ENCODE results near the gene PCGF2. TPM values are rescaled to one million over a fixed set of nuclear protein-coding genes. Genes with fewer than 3 reads are reported as not detected.
A peak's percentile ranks its signal among the peaks of the same experiment; 100 is the strongest.
"Not testable (repeated sequence)": the region's sequence is repeated elsewhere in the genome, so short reads cannot be mapped to it uniquely, and the experiment has no call there.

The PCGF2 gene
- polyA plus RNA-seq, 3 donors = 0.60 TPM; not detected in 2

DNA sequence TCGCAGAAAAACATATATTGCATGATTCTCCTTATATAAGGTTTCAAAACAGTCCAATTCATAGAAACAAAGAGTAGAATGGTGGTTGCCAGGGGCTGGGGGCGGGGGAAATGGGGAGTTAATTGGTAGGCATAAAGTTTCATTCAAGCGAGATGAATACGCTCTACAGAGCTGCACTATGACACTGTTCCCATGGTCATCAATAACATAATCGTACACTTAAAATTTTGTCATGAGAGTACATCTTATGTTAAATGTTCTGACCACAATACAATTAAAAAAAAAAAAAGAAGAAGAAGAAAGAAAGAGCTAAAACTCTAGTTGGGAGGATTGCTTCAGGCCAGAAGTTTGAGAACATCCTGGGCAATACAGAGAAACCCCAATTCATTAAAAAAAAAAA, 46.1 kb upstream of the PCGF2 start:
- TF ChIP-seq CTCF (IDR thresholded peaks at IDR 0.05) = no peak
- H3K79me2 ChIP-seq (ENCODE audit: insufficient read depth, low read length) = peaks cover 79% of the 10 kb centered on the region
- DNase-seq = no peak
- no peak overlapping the region for H3K4me3 ChIP-seq (replicated peaks in 1 of 3; ENCODE audit: low read depth in 2 of 3, low read length in 3 of 3)
- no CpG with 5 or more reads among the region's 5 CpGs for WGBS (ENCODE audit: insufficient coverage)
- no peak overlapping the region for H3K4me2 ChIP-seq (replicated peaks; ENCODE audit: extremely low read depth, low read length, poor library complexity, severe bottlenecking)
- no peak overlapping the region for H3K27ac ChIP-seq (ENCODE audit: low read depth in 1 of 2, low read length in 2 of 2)
- H3K4me1 ChIP-seq (ENCODE audit: control insufficient read depth in 1 of 2, insufficient read depth in 2 of 2, low read length in 2 of 2) = peaks cover 19% of the 10 kb centered on the region in 2 donors
- peaks cover 0 to 44% of the 10 kb centered on the region in 2 donors for H3K36me3 ChIP-seq (replicated peaks in 1 of 2; ENCODE audit: control insufficient read depth in 1 of 2, insufficient read depth in 2 of 2, low read length in 2 of 2)
- H3K9ac ChIP-seq (ENCODE audit: insufficient read depth, low read length, poor library complexity, severe bottlenecking) = no peak overlapping the region
- peaks cover 53% of the 10 kb centered on the region for H4K20me1 ChIP-seq (ENCODE audit: insufficient read depth, low read length)
- H3K9me3 ChIP-seq (replicated peaks in 1 of 2; ENCODE audit: control insufficient read depth in 1 of 2, insufficient read depth in 1 of 2, low read length in 2 of 2) = no peaks in the 10 kb centered on the region
- H2AFZ ChIP-seq (ENCODE audit: insufficient read depth, low read depth, low read length, poor library complexity, severe bottlenecking) = no peak overlapping the region
- peak overlapping the region in 3 of 7 donors; percentile 3 to 46 (median 21) for H3K27ac Mint-ChIP-seq
- no peaks in the 10 kb centered on the region for H3K27me3 ChIP-seq (ENCODE audit: control insufficient read depth in 2 of 2, insufficient read depth in 2 of 2, low read length in 2 of 2)
- H3K4me1 Mint-ChIP-seq = peaks cover 26% of the 10 kb centered on the region
- H3K27me3 Mint-ChIP-seq (ENCODE audit: low read depth in 3 of 3) = no peaks in the 10 kb centered on the region
- H3K9me3 Mint-ChIP-seq = peaks cover 0 to 2% (median 0%) of the 10 kb centered on the region in 7 donors
- H3K4me3 Mint-ChIP-seq = no peak overlapping the region
- intact Hi-C loops (cut with micrococcal nuclease) = no loop called here
- peaks cover 27 to 40% of the 10 kb centered on the region in 2 donors for H3K36me3 Mint-ChIP-seq

- intact Hi-C loops (cut with micrococcal nuclease) = no loop called here
- H3K27ac Mint-ChIP-seq = no peak overlapping the region
- H3K4me1 Mint-ChIP-seq = no peaks in the 10 kb centered on the region
- Histone ChIP-seq H3K9me3 (replicated peaks in 1 of 2; ENCODE audit: control insufficient read depth in 1 of 2, insufficient read depth in 1 of 2, low read length in 2 of 2) (no peaks in the 10 kb centered on the region), H3K79me2 (ENCODE audit: insufficient read depth, low read length) (peaks cover 51% of the 10 kb centered on the region), H3K4me1 (ENCODE audit: control insufficient read depth in 1 of 2, insufficient read depth in 2 of 2, low read length in 2 of 2) (no peaks in the 10 kb centered on the region), H3K4me2 (replicated peaks; ENCODE audit: extremely low read depth, low read length, poor library complexity, severe bottlenecking) (no peak overlapping the region), H4K20me1 (ENCODE audit: insufficient read depth, low read length) (peaks cover 36% of the 10 kb centered on the region), H3K4me3 (replicated peaks in 1 of 3; ENCODE audit: low read depth in 2 of 3, low read length in 3 of 3) (no peak overlapping the region), H3K36me3 (replicated peaks in 1 of 2; ENCODE audit: control insufficient read depth in 1 of 2, insufficient read depth in 2 of 2, low read length in 2 of 2) (peaks cover 8 to 48% of the 10 kb centered on the region in 2 donors), H3K27me3 (ENCODE audit: control insufficient read depth in 2 of 2, insufficient read depth in 2 of 2, low read length in 2 of 2) (no peaks in the 10 kb centered on the region), H3K9ac (ENCODE audit: insufficient read depth, low read length, poor library complexity, severe bottlenecking) (no peak overlapping the region), H3K27ac (ENCODE audit: low read depth in 1 of 2, low read length in 2 of 2) (no peak overlapping the region), H2AFZ (ENCODE audit: insufficient read depth, low read depth, low read length, poor library complexity, severe bottlenecking) (no peak overlapping the region)
- WGBS (ENCODE audit: insufficient coverage) = no CpG with 5 or more reads among the region's 5 CpGs
- peaks cover 0 to 2% (median 0%) of the 10 kb centered on the region in 7 donors for H3K9me3 Mint-ChIP-seq
- no peak for TF ChIP-seq CTCF (IDR thresholded peaks at IDR 0.05)
- H3K4me3 Mint-ChIP-seq = no peak overlapping the region
- DNase-seq = no peak
- peaks cover 26 to 51% of the 10 kb centered on the region in 2 donors for H3K36me3 Mint-ChIP-seq
- no peaks in the 10 kb centered on the region for H3K27me3 Mint-ChIP-seq (ENCODE audit: low read depth in 3 of 3)
Measured at GRCh38 chr17:38791162-38791561, 43.0 kb upstream of the PCGF2 start.

DNA sequence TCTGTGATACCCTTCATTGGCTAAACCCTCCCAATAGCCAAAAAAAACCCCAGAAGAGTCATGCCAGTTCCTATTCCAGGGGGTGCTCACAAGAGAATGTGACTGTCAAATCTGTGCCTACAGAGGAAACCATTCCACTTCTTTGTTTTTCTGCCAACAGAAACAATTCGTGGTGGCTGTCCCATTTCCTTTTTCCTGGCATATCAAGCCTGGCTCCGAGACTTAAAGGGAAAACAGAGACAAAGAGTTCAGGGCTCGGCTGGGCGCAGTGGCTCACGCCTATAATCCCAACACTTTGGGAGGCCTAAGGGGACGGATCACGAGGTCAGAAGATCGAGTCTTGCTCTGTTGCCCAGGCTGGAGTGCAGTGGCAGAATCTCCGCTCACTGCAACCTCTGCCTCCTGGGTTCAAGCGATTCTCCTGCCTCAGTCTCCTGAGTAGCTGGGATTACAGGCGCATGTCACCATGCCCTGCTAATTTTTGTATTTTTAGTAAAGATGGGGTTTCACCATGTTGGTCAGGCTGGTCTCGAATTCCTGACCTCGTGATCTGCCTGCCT, 42.1 kb upstream of the PCGF2 start:
- DNase-seq; H3K4me3 Mint-ChIP-seq; H3K4me3 ChIP-seq (replicated peaks in 1 of 3; ENCODE audit: low read depth in 2 of 3, low read length in 3 of 3); H3K9me3 Mint-ChIP-seq; H3K9ac ChIP-seq (ENCODE audit: insufficient read depth, low read length, poor library complexity, severe bottlenecking); H3K4me1 Mint-ChIP-seq; H3K9me3 ChIP-seq (replicated peaks in 1 of 2; ENCODE audit: control insufficient read depth in 1 of 2, insufficient read depth in 1 of 2, low read length in 2 of 2); intact Hi-C loops (cut with micrococcal nuclease); H3K27me3 Mint-ChIP-seq (ENCODE audit: low read depth in 3 of 3); H3K27me3 ChIP-seq (ENCODE audit: control insufficient read depth in 2 of 2, insufficient read depth in 2 of 2, low read length in 2 of 2); H3K4me2 ChIP-seq (replicated peaks; ENCODE audit: extremely low read depth, low read length, poor library complexity, severe bottlenecking); H3K27ac ChIP-seq (ENCODE audit: low read depth in 1 of 2, low read length in 2 of 2); H3K4me1 ChIP-seq (ENCODE audit: control insufficient read depth in 1 of 2, insufficient read depth in 2 of 2, low read length in 2 of 2); H2AFZ ChIP-seq (ENCODE audit: insufficient read depth, low read depth, low read length, poor library complexity, severe bottlenecking): not testable (repeated sequence)
- Histone ChIP-seq H3K36me3 (replicated peaks in 1 of 2; ENCODE audit: control insufficient read depth in 1 of 2, insufficient read depth in 2 of 2, low read length in 2 of 2) (peaks cover 15 to 49% of the 10 kb centered on the region in 2 donors), H3K79me2 (ENCODE audit: insufficient read depth, low read length) (peaks cover 42% of the 10 kb centered on the region), H4K20me1 (ENCODE audit: insufficient read depth, low read length) (peaks cover 31% of the 10 kb centered on the region)
- 86% methylated on average over 11 of the region's 13 CpGs for WGBS (ENCODE audit: insufficient coverage)
- H3K27ac Mint-ChIP-seq = peak overlapping the region in 2 of 7 donors; percentile 41 to 43
- peaks cover 30 to 55% of the 10 kb centered on the region in 2 donors for H3K36me3 Mint-ChIP-seq
